K562 (cell line): ENCODE results near the gene TEX261. TPM values are rescaled to one million over a fixed set of nuclear protein-coding genes. Genes with fewer than 3 reads are reported as not detected.

ENCODE experiments used
- ATAC-seq: fragments of 200-7000 bp; cut with Tn5 transposase; 3 replicates; pipeline ENCODE4 v1.9.1; 2020; ENCODE audit warnings: moderate library complexity
- BruUV-seq: library from RNA; stranded (reverse); fragments of 400-500 nt; replicated peaks from 2 replicates; lab custom pipeline; 2021; lab: Mats Ljungman, UMichigan
- CTCF ChIA-PET: fragments of 300-600 bp; formaldehyde crosslinking; extraction: SDS; loops from one replicate; lab custom pipeline; 2021; ENCODE audit warnings: low intra/inter-chr PET ratio; lab: Yijun Ruan, JAX
- POLR2A ChIA-PET: fragments of 300-600, 350-650 bp; sonication (Branson Sonifier 250); formaldehyde crosslinking; extraction: SDS; loops from one replicate; lab custom pipeline; 2021; ENCODE audit warnings: antibody characterized with exemption, inconsistent platforms; lab: Yijun Ruan, JAX
- DNase-seq, 4 experiments: peaks; one replicate each; pipeline versions ENCODE4 v3.0.0 to v3.0.0-alpha.2; 2011 to 2018; ENCODE audit warnings: low spot score in 3 of 4, mixed read lengths in 3 of 4; ENCODE audit errors: extremely low read depth in 1 of 4
- FAIRE-seq: peaks from 2 replicates; lab custom pipeline; 2011; peaks lifted over from hg19 to GRCh38; lab: Jason Lieb, UNC
- H2AFZ ChIP-seq: 2 replicates; pipeline ENCODE4 v1.6.0; 2011; ENCODE audit warnings: low read depth, low read length, control low read depth, inconsistent platforms
- H3K27ac ChIP-seq: fragments of 200-600 bp; 3 replicates; pipeline ENCODE4 v1.8.0; 2011; ENCODE audit warnings: low read depth, mild to moderate bottlenecking, control low read depth, inconsistent platforms, low read length, moderate library complexity, mixed read lengths; ENCODE audit errors: extremely low read depth
- H3K27me3 ChIP-seq, 2 experiments: fragments of 300-600 bp in 1 of 2; 2 replicates in 1 of 2; 3 replicates in 1 of 2; pipeline versions ENCODE4 v1.6.0 to v1.8.0; 2011; ENCODE audit warnings: inconsistent platforms in 2 of 2, low read length in 2 of 2, mild to moderate bottlenecking in 1 of 2, mixed read lengths in 1 of 2, moderate library complexity in 1 of 2; ENCODE audit not compliant: control insufficient read depth in 2 of 2, insufficient read depth in 2 of 2
- H3K36me3 ChIP-seq: fragments of 300-600 bp; 3 replicates; pipeline ENCODE4 v1.8.0; 2011; ENCODE audit warnings: mild to moderate bottlenecking, low read length, inconsistent platforms; ENCODE audit not compliant: control insufficient read depth, insufficient read depth
- H3K4me1 ChIP-seq, 2 experiments: fragments of 200-600 bp in 1 of 2; replicated peaks in 1 of 2; 2 replicates in 1 of 2; 3 replicates in 1 of 2; pipeline versions ENCODE4 v1.5.1 to v1.8.0; 2011; ENCODE audit warnings: inconsistent platforms in 2 of 2, low read length in 2 of 2, mild to moderate bottlenecking in 1 of 2, mixed read lengths in 1 of 2, moderate library complexity in 1 of 2; ENCODE audit not compliant: control insufficient read depth in 2 of 2, insufficient read depth in 2 of 2
- H3K4me2 ChIP-seq: 2 replicates; pipeline ENCODE4 v1.6.1; 2011; ENCODE audit warnings: low read length, control low read depth, inconsistent platforms, mixed read lengths; ENCODE audit not compliant: insufficient read depth
- H3K4me3 ChIP-seq: fragments of 200-600 bp; sonication (generic), shearing (Covaris generic); 2 replicates; pipeline ENCODE4 v1.5.1; 2016; ENCODE audit warnings: control low read depth, inconsistent platforms
- H3K79me2 ChIP-seq: fragments of 200-600 bp; 3 replicates; pipeline ENCODE4 v1.8.0; 2011; ENCODE audit warnings: low read length, inconsistent platforms; ENCODE audit not compliant: control insufficient read depth, insufficient read depth
- H3K9ac ChIP-seq, 2 experiments: 2 replicates each; pipeline versions ENCODE4 v1.6.0 to v1.6.1; 2011; ENCODE audit warnings: low read depth in 2 of 2, low read length in 2 of 2, control low read depth in 1 of 2, inconsistent platforms in 1 of 2, mild to moderate bottlenecking in 1 of 2, mixed read lengths in 1 of 2; ENCODE audit not compliant: insufficient read depth in 1 of 2
- H3K9me1 ChIP-seq: one replicate; pipeline ENCODE4 v1.6.0; 2011; ENCODE audit warnings: inconsistent platforms, mild to moderate bottlenecking, low read length, moderate library complexity; ENCODE audit not compliant: control insufficient read depth, insufficient read depth
- H3K9me3 ChIP-seq: replicated peaks from 2 replicates; pipeline ENCODE4 v1.5.1; 2011; ENCODE audit warnings: low read depth, low read length, inconsistent platforms; ENCODE audit not compliant: control insufficient read depth, insufficient read depth
- H4K20me1 ChIP-seq: replicated peaks from 2 replicates; pipeline ENCODE4 v1.6.1; 2011; ENCODE audit warnings: low read length, inconsistent platforms, mixed read lengths; ENCODE audit not compliant: control insufficient read depth, insufficient read depth
- CREB1 ChIP-seq, 2 experiments: sonication (generic) in 1 of 2; formaldehyde crosslinking in 1 of 2; IDR thresholded peaks; 2 replicates each; pipeline versions ENCODE4 v1.6.1 to v1.8.0; 2012 to 2022; ENCODE audit warnings: inconsistent platforms in 1 of 2, mild to moderate bottlenecking in 1 of 2, missing genetic modification reagents in 1 of 2, moderate library complexity in 1 of 2
- ESRRB ChIP-seq: fragments of 250-450 bp; sonication (Bioruptor Pico); IDR thresholded peaks from 2 replicates; pipeline ENCODE4 v1.5.0; 2020; ENCODE audit warnings: mild to moderate bottlenecking, moderate library complexity, borderline replicate concordance
- NRF1 ChIP-seq, 2 experiments: fragments of 450-650 bp; IDR thresholded peaks in 1 of 2; conservative IDR thresholded peaks in 1 of 2; 2 replicates each; pipeline ENCODE4 v1.6.1; 2014; ENCODE audit warnings: mild to moderate bottlenecking in 2 of 2
- RB1 ChIP-seq: fragments of 450-650 bp; IDR thresholded peaks from 2 replicates; pipeline ENCODE4 v1.6.1; 2017; ENCODE audit warnings: low read depth, mild to moderate bottlenecking
- SIN3A ChIP-seq, 2 experiments: fragments of 150-350 bp in 1 of 2; IDR thresholded peaks; 2 replicates each; pipeline ENCODE4 v1.6.1; 2011 to 2016; ENCODE audit warnings: borderline replicate concordance in 2 of 2, low read depth in 2 of 2, low read length in 2 of 2, mild to moderate bottlenecking in 2 of 2, moderate library complexity in 2 of 2; ENCODE audit not compliant: control insufficient read depth in 1 of 2
- SMARCC2 ChIP-seq: fragments of 450-650 bp; IDR thresholded peaks from 2 replicates; pipeline ENCODE4 v1.6.1; 2017; ENCODE audit warnings: antibody characterized with exemption, moderate library complexity, mild to moderate bottlenecking, low read depth
- WGBS: fragments of 100-300 bp; shearing (Covaris generic); methylation state at CpG from one replicate; pipeline ENCODE4 v1.1.6; 2016; ENCODE audit warnings: low coverage, mixed read lengths; ENCODE audit not compliant: insufficient coverage; ENCODE audit errors: missing lambda C conversion rate; 5-methylcytosine and 5-hydroxymethylcytosine counted together
- in situ Hi-C: fragments of 300-500 bp; cut with MboI; formaldehyde crosslinking; loops from 4 replicates; pipeline ENCODE4 v1.15.0; 2018; ENCODE audit warnings: inconsistent platforms, mixed read lengths
- intact Hi-C: fragments of 100-400 bp; cut with micrococcal nuclease; formaldehyde crosslinking; loops from 2 replicates; pipeline ENCODE4 v1.14.2; 2022
- polyA plus RNA-seq, 8 experiments: library from polyadenylated mRNA; depleted of rRNA in 4 of 8; stranded (reverse) in 5 of 8; unstranded in 3 of 8; fragments of >200 nt; fragmentation: Nextera tagmentation in 2 of 8; fragmentation: Illumina TruSeq in 1 of 8; extraction: Ambion mirVana in 2 of 8; extraction: Trizol in 1 of 8; gene quantifications; 2 replicates each; pipeline versions ENCODE4 v1.2.1 to v1.2.3, GENCODE V29; 2011 to 2014; ENCODE audit warnings: inconsistent platforms in 1 of 8, missing spikeins in 1 of 8
- total RNA-seq, 7 experiments: library from RNA; depleted of rRNA in 6 of 7; stranded (reverse); fragments of >200 nt in 6 of 7; fragmentation: Illumina TruSeq in 2 of 7; extraction: Trizol in 2 of 7; gene quantifications; 2 replicates each; pipeline versions ENCODE4 v1.2.1 to v1.2.3, GENCODE V29; 2011 to 2021; ENCODE audit warnings: low replicate concordance in 1 of 7
- TF ChIP-seq, protein P1 (sequence below): sonication (generic); formaldehyde crosslinking; IDR thresholded peaks from 2 replicates; pipeline ENCODE4 v1.8.1; 2023; ENCODE audit warnings: mild to moderate bottlenecking, missing genetic modification reagents
- TF ChIP-seq, protein P2 (sequence below): fragments of 250-450 bp; sonication (Bioruptor Pico); IDR thresholded peaks from 2 replicates; pipeline ENCODE4 v1.8.0; 2021; ENCODE audit warnings: mild to moderate bottlenecking, moderate library complexity
- TF ChIP-seq, protein P3 (sequence below): IDR thresholded peaks from 2 replicates; pipeline ENCODE4 v1.6.1; 2011; ENCODE audit warnings: borderline replicate concordance, low read depth, mild to moderate bottlenecking, moderate library complexity, low read length; ENCODE audit not compliant: insufficient read depth, poor library complexity, severe bottlenecking

The TEX261 gene
- total and polyA plus RNA-seq, 9 of the 15 experiments (the other 6 are each of a cell fraction or from before 2014, with no cell fraction given), result 11.9 to 110 (median 51.9) TPM

GRCh38 chr2:70984576-70985282 is 9.9 kb downstream of the TEX261 start:
- Histone ChIP-seq H3K36me3 (peaks cover 44% of the 10 kb centered on the region), H3K27ac (no peak overlapping the region), H3K4me3 (no peak overlapping the region), H3K27me3 (no peaks in the 10 kb centered on the region), H3K79me2 (no peaks in the 10 kb centered on the region), H4K20me1 (0 out of 2 replicates have a peak, but pooled peaks cover 3% of the 10 kb centered on the region), H3K9ac (no peak overlapping the region), H3K9me3 (no peaks in the 10 kb centered on the region; the same call in 1 of the 2 replicates), H3K4me2 (no peak overlapping the region), H2AFZ (no peak overlapping the region), H3K4me1 (peaks cover 0 to 6% of the 10 kb centered on the region in 2 experiments; a peak in 2 of 5 replicates), H3K9me1 (no peaks in the 10 kb centered on the region)
- ChIA-PET CTCF (no interaction called here), POLR2A (no interaction called here)
- BruUV-seq, result no TSS peak
- in situ Hi-C loops (no loop called here), intact Hi-C loops (no loop called here)
- FAIRE-seq, result peak; percentile 11
- WGBS, result 56% methylated on average over 19 of the region's 32 CpGs
- DNase-seq, result peak; percentile 66 to 71 (median 68)
- peak; percentile 98 for ATAC-seq
- TF ChIP-seq RB1 (peak; percentile 43; the same call in 1 of the 2 replicates), SMARCC2 (no peak), CREB1 (IDR thresholded peaks at IDR 0.05) (no peak), CREB1 (CRISPR knock-in tag; IDR thresholded peaks at IDR 0.05) (0 out of 2 replicates have a peak, but pooled peaks have one; percentile 28), ESRRB (CRISPR knock-in tag) (no peak), SIN3A (IDR thresholded peaks at IDR 0.05; ENCODE audit: borderline replicate concordance in 2 of 2, control insufficient read depth in 1 of 2, low read depth in 2 of 2, low read length in 2 of 2) (no peak), NRF1 (conservative IDR thresholded peaks at IDR 0.05 in 1 of 2, IDR thresholded peaks at IDR 0.05 in 1 of 2) (peak; percentile 17 to 24; a peak in 1 of 4 replicates)
- TF ChIP-seq, protein P1, sequence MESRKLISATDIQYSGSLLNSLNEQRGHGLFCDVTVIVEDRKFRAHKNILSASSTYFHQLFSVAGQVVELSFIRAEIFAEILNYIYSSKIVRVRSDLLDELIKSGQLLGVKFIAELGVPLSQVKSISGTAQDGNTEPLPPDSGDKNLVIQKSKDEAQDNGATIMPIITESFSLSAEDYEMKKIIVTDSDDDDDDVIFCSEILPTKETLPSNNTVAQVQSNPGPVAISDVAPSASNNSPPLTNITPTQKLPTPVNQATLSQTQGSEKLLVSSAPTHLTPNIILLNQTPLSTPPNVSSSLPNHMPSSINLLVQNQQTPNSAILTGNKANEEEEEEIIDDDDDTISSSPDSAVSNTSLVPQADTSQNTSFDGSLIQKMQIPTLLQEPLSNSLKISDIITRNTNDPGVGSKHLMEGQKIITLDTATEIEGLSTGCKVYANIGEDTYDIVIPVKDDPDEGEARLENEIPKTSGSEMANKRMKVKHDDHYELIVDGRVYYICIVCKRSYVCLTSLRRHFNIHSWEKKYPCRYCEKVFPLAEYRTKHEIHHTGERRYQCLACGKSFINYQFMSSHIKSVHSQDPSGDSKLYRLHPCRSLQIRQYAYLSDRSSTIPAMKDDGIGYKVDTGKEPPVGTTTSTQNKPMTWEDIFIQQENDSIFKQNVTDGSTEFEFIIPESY (CRISPR knock-in tag), result peak; percentile 99
- TF ChIP-seq, protein P2, sequence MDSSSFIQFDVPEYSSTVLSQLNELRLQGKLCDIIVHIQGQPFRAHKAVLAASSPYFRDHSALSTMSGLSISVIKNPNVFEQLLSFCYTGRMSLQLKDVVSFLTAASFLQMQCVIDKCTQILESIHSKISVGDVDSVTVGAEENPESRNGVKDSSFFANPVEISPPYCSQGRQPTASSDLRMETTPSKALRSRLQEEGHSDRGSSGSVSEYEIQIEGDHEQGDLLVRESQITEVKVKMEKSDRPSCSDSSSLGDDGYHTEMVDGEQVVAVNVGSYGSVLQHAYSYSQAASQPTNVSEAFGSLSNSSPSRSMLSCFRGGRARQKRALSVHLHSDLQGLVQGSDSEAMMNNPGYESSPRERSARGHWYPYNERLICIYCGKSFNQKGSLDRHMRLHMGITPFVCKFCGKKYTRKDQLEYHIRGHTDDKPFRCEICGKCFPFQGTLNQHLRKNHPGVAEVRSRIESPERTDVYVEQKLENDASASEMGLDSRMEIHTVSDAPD (CRISPR knock-in tag), result no peak
- TF ChIP-seq, protein P3, sequence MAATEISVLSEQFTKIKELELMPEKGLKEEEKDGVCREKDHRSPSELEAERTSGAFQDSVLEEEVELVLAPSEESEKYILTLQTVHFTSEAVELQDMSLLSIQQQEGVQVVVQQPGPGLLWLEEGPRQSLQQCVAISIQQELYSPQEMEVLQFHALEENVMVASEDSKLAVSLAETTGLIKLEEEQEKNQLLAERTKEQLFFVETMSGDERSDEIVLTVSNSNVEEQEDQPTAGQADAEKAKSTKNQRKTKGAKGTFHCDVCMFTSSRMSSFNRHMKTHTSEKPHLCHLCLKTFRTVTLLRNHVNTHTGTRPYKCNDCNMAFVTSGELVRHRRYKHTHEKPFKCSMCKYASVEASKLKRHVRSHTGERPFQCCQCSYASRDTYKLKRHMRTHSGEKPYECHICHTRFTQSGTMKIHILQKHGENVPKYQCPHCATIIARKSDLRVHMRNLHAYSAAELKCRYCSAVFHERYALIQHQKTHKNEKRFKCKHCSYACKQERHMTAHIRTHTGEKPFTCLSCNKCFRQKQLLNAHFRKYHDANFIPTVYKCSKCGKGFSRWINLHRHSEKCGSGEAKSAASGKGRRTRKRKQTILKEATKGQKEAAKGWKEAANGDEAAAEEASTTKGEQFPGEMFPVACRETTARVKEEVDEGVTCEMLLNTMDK, result peak; percentile 63
